Neutrophil (primary cell): Measurements from ENCODE around the gene ARMC7.
A peak's percentile ranks its signal among the peaks of the same experiment; 100 is the strongest.
"Not testable (repeated sequence)": the region's sequence is repeated elsewhere in the genome, so short reads cannot be mapped to it uniquely, and the experiment has no call there.

Source experiments
- H3K27ac ChIP-seq: fragments of 200-600 bp; sonication (generic); 2 replicates; pipeline ENCODE4 v1.5.1; 2016; ENCODE audit warnings: mild to moderate bottlenecking, moderate library complexity
- H3K27me3 ChIP-seq: fragments of 200-600 bp; sonication (generic); 2 replicates; pipeline ENCODE4 v1.6.0; 2016; ENCODE audit warnings: mild to moderate bottlenecking
- H3K36me3 ChIP-seq: fragments of 200-600 bp; sonication (generic); 2 replicates; pipeline ENCODE4 v1.5.1; 2017
- H3K4me1 ChIP-seq, 2 experiments: fragments of 200-600 bp in 1 of 2; sonication (generic) in 1 of 2; 1 replicate in 1 of 2; 2 replicates in 1 of 2; pipeline versions ENCODE4 v1.5.1 to v1.6.1; 2013 to 2016; ENCODE audit warnings: low read depth in 1 of 2, low read length in 1 of 2, mild to moderate bottlenecking in 1 of 2, moderate library complexity in 1 of 2; ENCODE audit not compliant: control insufficient read depth in 1 of 2, insufficient read depth in 1 of 2
- H3K4me3 ChIP-seq, 2 experiments: fragments of 200-600 bp in 1 of 2; sonication (generic) in 1 of 2; 1 replicate in 1 of 2; 2 replicates in 1 of 2; pipeline ENCODE4 v1.5.1; 2013 to 2016; ENCODE audit warnings: low read depth in 1 of 2, low read length in 1 of 2, mild to moderate bottlenecking in 1 of 2, moderate library complexity in 1 of 2
- H3K9me3 ChIP-seq: fragments of 200-600 bp; sonication (generic); 2 replicates; pipeline ENCODE4 v1.5.1; 2016
- TF ChIP-seq, protein P1 (sequence below): fragments of 200-600 bp; sonication (generic); IDR thresholded peaks from 2 replicates; pipeline ENCODE4 v1.5.1; 2016; ENCODE audit warnings: antibody characterized with exemption

The ARMC7 gene

GRCh38 chr17:75129576-75129975 is 19.8 kb downstream of the ARMC7 start:
- Histone ChIP-seq H3K27ac (peak overlapping the region; percentile 79), H3K27me3 (no peaks in the 10 kb centered on the region), H3K9me3 (no peaks in the 10 kb centered on the region), H3K36me3 (peaks cover 30% of the 10 kb centered on the region), H3K4me3 (no peak overlapping the region), H3K4me1 (peaks cover 44 to 52% of the 10 kb centered on the region in 2 experiments)
- TF ChIP-seq, protein P1, sequence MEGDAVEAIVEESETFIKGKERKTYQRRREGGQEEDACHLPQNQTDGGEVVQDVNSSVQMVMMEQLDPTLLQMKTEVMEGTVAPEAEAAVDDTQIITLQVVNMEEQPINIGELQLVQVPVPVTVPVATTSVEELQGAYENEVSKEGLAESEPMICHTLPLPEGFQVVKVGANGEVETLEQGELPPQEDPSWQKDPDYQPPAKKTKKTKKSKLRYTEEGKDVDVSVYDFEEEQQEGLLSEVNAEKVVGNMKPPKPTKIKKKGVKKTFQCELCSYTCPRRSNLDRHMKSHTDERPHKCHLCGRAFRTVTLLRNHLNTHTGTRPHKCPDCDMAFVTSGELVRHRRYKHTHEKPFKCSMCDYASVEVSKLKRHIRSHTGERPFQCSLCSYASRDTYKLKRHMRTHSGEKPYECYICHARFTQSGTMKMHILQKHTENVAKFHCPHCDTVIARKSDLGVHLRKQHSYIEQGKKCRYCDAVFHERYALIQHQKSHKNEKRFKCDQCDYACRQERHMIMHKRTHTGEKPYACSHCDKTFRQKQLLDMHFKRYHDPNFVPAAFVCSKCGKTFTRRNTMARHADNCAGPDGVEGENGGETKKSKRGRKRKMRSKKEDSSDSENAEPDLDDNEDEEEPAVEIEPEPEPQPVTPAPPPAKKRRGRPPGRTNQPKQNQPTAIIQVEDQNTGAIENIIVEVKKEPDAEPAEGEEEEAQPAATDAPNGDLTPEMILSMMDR: no peak

DNA sequence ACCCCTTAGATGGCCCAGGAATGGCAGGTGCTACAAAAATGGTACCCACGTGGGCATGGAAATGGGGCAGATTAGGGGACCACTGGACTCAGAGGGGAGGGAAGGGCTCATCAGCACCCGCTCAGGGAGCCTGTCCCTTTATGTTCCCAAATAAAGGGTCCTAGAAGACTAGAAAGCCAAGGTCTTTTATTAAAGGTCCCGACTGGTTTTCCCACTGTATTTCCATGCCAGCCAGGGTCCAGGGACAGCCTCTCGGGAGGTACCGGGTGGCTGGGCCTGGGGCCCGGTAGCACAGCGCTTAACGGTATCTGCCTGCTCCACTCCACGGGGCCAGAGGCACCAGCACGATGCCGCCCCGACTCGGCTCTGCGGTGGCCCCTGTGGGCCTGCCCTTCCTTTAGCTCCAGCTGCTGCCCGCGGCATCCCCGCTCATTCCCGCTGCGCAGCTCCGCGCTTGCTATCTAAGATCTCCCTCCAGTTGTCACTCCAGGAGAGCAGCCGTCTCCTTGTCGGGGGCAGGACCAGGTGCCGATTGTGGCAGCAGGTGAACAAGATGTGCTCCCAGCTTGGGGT is 20.4 kb downstream of the ARMC7 start:
- TF ChIP-seq, protein P1: no peak
- Histone ChIP-seq H3K4me3 (peak overlapping the region in 1 of 2 experiments; percentile 93), H3K4me1 (peaks cover 38 to 46% of the 10 kb centered on the region in 2 experiments), H3K27ac (peak overlapping the region; percentile 79), H3K27me3 (no peaks in the 10 kb centered on the region), H3K9me3 (no peaks in the 10 kb centered on the region), H3K36me3 (peaks cover 35% of the 10 kb centered on the region)

DNA sequence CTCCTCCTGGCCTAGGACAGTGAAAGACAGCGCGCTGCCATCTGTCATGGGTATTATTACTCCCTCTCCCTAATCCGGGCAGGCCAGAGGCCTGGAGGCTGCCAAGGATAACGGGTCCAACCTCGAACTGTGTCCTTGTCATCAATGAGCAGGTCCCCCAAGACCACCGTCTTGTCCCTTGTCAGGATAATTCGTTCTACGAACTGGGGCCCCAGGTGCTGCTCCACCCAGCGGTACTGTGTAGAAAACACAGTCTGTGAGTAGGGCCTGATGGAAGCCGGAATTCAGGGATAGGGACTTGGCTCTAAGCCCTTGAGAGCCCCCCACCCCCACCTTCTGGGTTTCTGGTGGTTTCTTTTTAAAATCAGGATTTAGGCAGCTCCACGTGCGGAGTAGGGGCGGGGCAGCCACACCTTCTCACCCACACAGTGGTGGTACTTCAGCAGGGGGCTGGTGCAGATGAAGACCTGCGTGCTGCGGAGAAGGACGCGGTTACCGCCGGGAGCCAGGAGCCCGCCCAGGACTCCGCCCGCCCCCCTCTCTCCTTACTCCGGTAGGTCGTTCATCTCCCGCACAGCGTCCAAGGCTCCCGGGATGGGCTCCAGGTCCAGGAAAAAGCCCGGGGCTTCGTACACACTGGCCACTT is 21.0 kb downstream of the ARMC7 start:
- Histone ChIP-seq H3K9me3 (no peaks in the 10 kb centered on the region), H3K36me3 (peaks cover 41% of the 10 kb centered on the region), H3K27me3 (no peaks in the 10 kb centered on the region), H3K4me3 (peak overlapping the region; percentile 72 to 93), H3K4me1 (peaks cover 32 to 40% of the 10 kb centered on the region in 2 experiments), H3K27ac (peak overlapping the region; percentile 79)
- TF ChIP-seq, protein P1: peak; percentile 40

GRCh38 chr17:75131278-75132017 is 21.7 kb downstream of the ARMC7 start, which contains the start of gene NT5C:
TSS of gene NT5C (minus strand) at chr17:75131742. CDS start at chr17:75131707, 35 bp downstream.
- Histone ChIP-seq H3K27ac (peak within 1 kb of the TSS; percentile 79), H3K4me3 (peak within 1 kb of the TSS; percentile 72 to 93), H3K9me3 (no peaks in the 10 kb centered on the region), H3K36me3 (peaks cover 45% of the 10 kb centered on the region), H3K4me1 (peaks cover 25 to 33% of the 10 kb centered on the region in 2 experiments), H3K27me3 (no peaks in the 10 kb centered on the region)
- TF ChIP-seq, protein P1: peak; percentile 71

- peak overlapping the region; percentile 72 to 93 for H3K4me3 ChIP-seq
- peaks cover 18 to 26% of the 10 kb centered on the region in 2 experiments for H3K4me1 ChIP-seq
- H3K36me3 ChIP-seq: peaks cover 45% of the 10 kb centered on the region
- H3K27ac ChIP-seq: peak overlapping the region; percentile 79
- H3K9me3 ChIP-seq, H3K27me3 ChIP-seq: not testable (repeated sequence)
Observed at GRCh38 chr17:75132018-75133000, 22.5 kb downstream of the ARMC7 start.
